HT-29 (cell line): ENCODE measurements around the gene SPECC1L. TPM values are rescaled to one million over a fixed set of nuclear protein-coding genes. Genes with fewer than 3 reads are reported as not detected.
"Not testable (repeated sequence)": the region's sequence is repeated elsewhere in the genome, so short reads cannot be mapped to it uniquely, and the experiment has no call there.

Experiments
- DNase-seq: peaks from one replicate; pipeline ENCODE4 v3.0.0-alpha.2; 2015; ENCODE audit warnings: low spot score
- total RNA-seq: library from RNA; depleted of rRNA; stranded (reverse); fragments of >200 nt; shearing (Covaris generic); gene quantifications from 2 replicates; pipeline ENCODE4 v1.2.3, GENCODE V29; 2014

Gene SPECC1L
- total RNA-seq, 1 experiment from 2014 or later = 9.5 TPM

GRCh38 chr22:24245584-24246561 is 24.8 kb upstream of the SPECC1L start:
- not testable (repeated sequence) for DNase-seq

GRCh38 chr22:24247011-24247507 is 23.6 kb upstream of the SPECC1L start:
- DNase-seq = no peak

GRCh38 chr22:24247564-24248344 is 22.9 kb upstream of the SPECC1L start:
- DNase-seq = peak; percentile 60

GRCh38 chr22:24248611-24249010 is 22.0 kb upstream of the SPECC1L start:
- not testable (repeated sequence) for DNase-seq

- DNase-seq = not testable (repeated sequence)
These were observed 21.2 kb upstream of the SPECC1L start for GRCh38 chr22:24249413-24249812.

- DNase-seq = not testable (repeated sequence)
These were observed 19.3 kb upstream of the SPECC1L start for GRCh38 chr22:24251286-24251685.

GRCh38 chr22:24253126-24253525 is 17.5 kb upstream of the SPECC1L start:
- not testable (repeated sequence) for DNase-seq

GRCh38 chr22:24256136-24256535 is 14.5 kb upstream of the SPECC1L start:
- DNase-seq = not testable (repeated sequence)

GRCh38 chr22:24256736-24257135 is 13.9 kb upstream of the SPECC1L start:
- not testable (repeated sequence) for DNase-seq

GRCh38 chr22:24259459-24259858 is 11.2 kb upstream of the SPECC1L start:
- peak; percentile 64 for DNase-seq

GRCh38 chr22:24262185-24262749 is 8.4 kb upstream of the SPECC1L start:
- DNase-seq = not testable (repeated sequence)

GRCh38 chr22:24263479-24263878 is 7.2 kb upstream of the SPECC1L start:
- not testable (repeated sequence) for DNase-seq

GRCh38 chr22:24264329-24264896 is 6.2 kb upstream of the SPECC1L start:
- DNase-seq = not testable (repeated sequence)

- no peak for DNase-seq
These were observed 4.9 kb upstream of the SPECC1L start for GRCh38 chr22:24265734-24266133.

- not testable (repeated sequence) for DNase-seq
These were observed 4.1 kb upstream of the SPECC1L start for GRCh38 chr22:24266495-24266894.

GRCh38 chr22:24271386-24271854 is 789 bp downstream of the SPECC1L start:
- DNase-seq = peak; percentile 17

GRCh38 chr22:24273031-24273430 is 2.4 kb downstream of the SPECC1L start:
- not testable (repeated sequence) for DNase-seq

- not testable (repeated sequence) for DNase-seq
These were observed 3.3 kb downstream of the SPECC1L start for GRCh38 chr22:24273906-24274305.

GRCh38 chr22:24274696-24275405 is 4.2 kb downstream of the SPECC1L start:
- DNase-seq = not testable (repeated sequence)

- not testable (repeated sequence) for DNase-seq
These were observed 9.7 kb downstream of the SPECC1L start for GRCh38 chr22:24280363-24280762.
